Measurements from ENCODE around the gene SELENOO.
A peak's percentile ranks its signal among the peaks of the same experiment; 100 is the strongest.

DNA sequence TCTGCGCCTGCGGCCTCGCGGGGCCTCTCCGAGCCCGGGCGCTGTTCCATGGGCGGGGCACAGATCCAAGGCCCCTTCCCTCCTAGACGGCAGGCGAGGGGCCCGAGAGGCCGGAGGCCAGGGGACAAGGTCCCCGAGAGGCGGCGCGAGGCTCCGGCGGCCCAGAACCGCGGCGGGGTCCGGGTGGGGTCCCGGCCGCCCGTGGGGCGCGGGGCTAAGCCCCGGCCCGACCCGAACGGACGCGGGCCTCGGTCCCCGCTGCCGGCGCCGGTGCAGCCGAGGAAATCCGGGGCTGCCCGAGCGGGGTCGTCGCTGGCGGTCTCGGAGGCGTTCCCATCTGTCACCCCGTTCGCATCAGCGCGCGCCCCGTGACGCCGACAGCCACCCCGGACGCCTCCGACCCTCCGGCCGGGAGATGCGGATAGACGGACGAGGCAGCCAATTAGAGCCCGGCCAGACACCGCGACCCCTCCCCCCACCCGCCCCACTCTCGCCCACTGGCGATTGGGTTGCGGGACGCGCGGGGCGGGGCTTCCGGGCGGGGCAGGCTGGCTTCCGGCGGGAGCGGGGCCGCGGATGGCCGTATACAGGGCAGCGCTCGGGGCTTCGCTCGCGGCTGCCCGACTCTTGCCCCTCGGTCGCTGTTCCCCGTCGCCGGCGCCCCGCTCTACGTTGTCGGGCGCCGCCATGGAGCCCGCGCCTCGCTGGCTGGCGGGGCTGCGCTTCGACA, at the start of gene SELENOO:
- TF ChIP-seq POLR2A (IDR thresholded peaks at IDR 0.05; ENCODE audit: low read length) (peak; percentile 58), GATA1 (IDR thresholded peaks at IDR 0.05; ENCODE audit: low read depth, low read length) (no peak)

Measured in erythroblast (primary cell).